SH-SY5Y (cell line): ENCODE data around the gene MKNK2.

Experiments
- GATA2 ChIP-seq: IDR thresholded peaks from 2 replicates; pipeline ENCODE4 v1.6.1; 2011; ENCODE audit warnings: mild to moderate bottlenecking, low read depth, low read length
- GATA3 ChIP-seq: IDR thresholded peaks from 2 replicates; pipeline ENCODE4 v1.6.1; 2011; ENCODE audit warnings: low read depth, mild to moderate bottlenecking, low read length, moderate library complexity

GRCh38 chr19:2034729-2035589 is 16.1 kb downstream of the MKNK2 start:
- TF ChIP-seq GATA2 (no peak), GATA3 (no peak)
